Peyer's patch (tissue), 4 donors: ENCODE data around the gene FOXB2.

Source experiments
- POLR2A ChIP-seq, 2 donors: fragments of 450-650 bp; IDR thresholded peaks; one replicate each; pipeline ENCODE4 v1.5.1; 2017; ENCODE audit warnings: antibody characterized with exemption in 2 of 2, mild to moderate bottlenecking in 2 of 2, moderate library complexity in 2 of 2
- TF ChIP-seq, protein P1 (sequence below), 6 experiments: fragments of 450-650 bp in 4 of 6; fragments of 200-600 bp in 2 of 6; sonication (generic) in 1 of 6; IDR thresholded peaks; one replicate each; pipeline ENCODE4 v1.5.1; 2017 to 2019; ENCODE audit warnings: antibody characterized with exemption in 6 of 6, mild to moderate bottlenecking in 3 of 6, moderate library complexity in 1 of 6

DNA sequence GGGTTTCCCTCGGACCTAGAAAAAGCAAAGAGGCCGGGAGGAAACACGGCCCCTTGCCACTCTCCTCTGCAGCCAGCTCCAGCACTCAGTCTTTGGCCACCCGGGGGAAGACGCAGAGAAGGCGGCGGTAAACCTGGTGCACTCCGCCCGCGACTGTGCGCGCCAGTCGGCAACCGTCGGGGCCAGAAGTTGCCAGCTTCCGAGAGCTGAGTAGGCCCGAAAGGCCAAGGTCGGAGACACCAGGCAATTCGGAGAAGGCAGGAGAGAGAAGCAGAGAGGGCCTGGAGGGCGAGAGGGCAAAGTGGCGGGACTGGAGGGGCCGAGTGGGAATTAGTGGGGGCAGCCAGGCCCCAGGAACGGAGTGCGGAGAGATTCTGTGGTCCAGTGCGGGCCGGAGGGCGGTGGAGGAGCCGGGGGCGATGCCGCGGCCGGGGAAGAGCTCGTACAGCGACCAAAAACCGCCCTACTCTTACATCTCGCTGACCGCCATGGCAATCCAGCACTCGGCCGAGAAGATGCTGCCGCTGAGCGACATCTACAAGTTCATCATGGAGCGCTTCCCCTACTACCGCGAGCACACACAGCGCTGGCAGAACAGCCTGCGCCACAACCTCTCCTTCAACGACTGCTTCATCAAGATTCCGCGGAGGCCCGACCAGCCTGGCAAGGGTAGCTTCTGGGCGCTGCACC, at the start of gene FOXB2:
- TF ChIP-seq, protein P1, sequence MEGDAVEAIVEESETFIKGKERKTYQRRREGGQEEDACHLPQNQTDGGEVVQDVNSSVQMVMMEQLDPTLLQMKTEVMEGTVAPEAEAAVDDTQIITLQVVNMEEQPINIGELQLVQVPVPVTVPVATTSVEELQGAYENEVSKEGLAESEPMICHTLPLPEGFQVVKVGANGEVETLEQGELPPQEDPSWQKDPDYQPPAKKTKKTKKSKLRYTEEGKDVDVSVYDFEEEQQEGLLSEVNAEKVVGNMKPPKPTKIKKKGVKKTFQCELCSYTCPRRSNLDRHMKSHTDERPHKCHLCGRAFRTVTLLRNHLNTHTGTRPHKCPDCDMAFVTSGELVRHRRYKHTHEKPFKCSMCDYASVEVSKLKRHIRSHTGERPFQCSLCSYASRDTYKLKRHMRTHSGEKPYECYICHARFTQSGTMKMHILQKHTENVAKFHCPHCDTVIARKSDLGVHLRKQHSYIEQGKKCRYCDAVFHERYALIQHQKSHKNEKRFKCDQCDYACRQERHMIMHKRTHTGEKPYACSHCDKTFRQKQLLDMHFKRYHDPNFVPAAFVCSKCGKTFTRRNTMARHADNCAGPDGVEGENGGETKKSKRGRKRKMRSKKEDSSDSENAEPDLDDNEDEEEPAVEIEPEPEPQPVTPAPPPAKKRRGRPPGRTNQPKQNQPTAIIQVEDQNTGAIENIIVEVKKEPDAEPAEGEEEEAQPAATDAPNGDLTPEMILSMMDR (IDR thresholded peaks at IDR 0.05) = no peak
- TF ChIP-seq POLR2A (IDR thresholded peaks at IDR 0.05) = no peak
